GM12892 (cell line): Measurements from ENCODE around the gene NANS.

ENCODE experiments used
- POLR2A ChIP-seq: IDR thresholded peaks from 2 replicates; pipeline ENCODE4 v1.6.1; 2011; ENCODE audit warnings: low read depth, low read length, control low read depth
- TAF1 ChIP-seq: IDR thresholded peaks from 2 replicates; pipeline ENCODE4 v1.6.1; 2011; ENCODE audit warnings: low read depth, mild to moderate bottlenecking, control low read depth, low read length, borderline replicate concordance

DNA sequence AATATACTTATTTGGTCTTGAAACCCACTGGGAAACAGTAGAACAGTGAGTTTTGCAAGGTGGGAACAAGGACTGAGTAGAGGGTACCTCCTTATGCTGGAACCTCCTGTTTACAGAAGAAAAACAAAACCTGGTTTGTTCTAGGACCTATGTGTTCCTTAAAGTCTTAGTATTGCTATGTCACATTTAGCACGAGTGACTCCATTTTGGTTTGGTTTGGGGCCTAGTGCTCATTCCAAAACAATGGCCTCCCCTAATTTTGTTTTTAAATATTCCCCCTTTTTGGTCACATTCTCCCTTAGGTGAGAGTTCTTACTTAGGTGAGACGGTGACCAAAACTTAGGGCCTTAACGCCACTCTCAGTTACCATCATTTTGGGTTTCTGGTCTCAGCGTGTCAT is 6.2 kb upstream of the NANS start:
- TF ChIP-seq TAF1: no peak
- no peak for TF ChIP-seq POLR2A
